ENCODE measurements around the gene VEGFA.

DNA sequence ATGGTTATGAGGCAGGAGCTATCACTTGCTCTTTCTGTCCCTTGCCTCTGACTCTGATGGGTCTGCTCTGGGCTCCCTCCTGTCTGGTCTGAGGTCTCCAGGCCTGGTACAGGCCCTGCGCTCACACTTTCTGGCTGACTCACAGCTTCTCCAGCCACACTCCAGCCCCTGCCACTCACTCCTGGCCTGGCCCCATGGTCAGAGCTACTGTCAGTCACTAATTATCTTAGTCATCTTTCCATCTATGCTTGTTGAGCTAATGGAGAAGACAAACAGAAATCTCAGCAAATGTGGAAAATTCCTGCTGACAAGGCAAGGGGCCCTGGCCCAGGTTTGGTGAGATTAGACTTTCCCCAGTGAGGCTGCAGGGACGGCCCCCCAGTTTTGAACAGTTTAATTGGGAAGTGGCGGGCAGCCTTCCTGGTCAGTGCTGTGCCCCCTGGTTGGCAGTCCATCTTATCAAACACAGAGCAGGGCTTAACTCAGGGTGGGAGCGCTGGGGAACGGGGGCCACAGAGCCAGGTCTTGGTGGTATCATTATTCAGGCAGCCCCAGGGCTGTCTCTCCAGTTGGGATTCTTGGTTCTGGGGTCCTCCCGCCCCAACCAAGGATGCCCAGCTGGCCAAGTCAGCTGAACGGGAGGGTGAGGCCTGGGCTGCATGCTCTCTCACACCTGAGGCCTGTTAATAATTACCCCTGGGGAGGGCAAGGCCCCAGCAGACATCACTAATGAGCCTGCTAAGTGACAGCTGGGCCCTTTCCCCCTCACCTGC is 63.4 kb downstream of the VEGFA start:
- TF ChIP-seq EZH2 (IDR thresholded peaks at IDR 0.05; ENCODE audit: borderline replicate concordance) = no peak
- TF ChIP-seq, protein P1, sequence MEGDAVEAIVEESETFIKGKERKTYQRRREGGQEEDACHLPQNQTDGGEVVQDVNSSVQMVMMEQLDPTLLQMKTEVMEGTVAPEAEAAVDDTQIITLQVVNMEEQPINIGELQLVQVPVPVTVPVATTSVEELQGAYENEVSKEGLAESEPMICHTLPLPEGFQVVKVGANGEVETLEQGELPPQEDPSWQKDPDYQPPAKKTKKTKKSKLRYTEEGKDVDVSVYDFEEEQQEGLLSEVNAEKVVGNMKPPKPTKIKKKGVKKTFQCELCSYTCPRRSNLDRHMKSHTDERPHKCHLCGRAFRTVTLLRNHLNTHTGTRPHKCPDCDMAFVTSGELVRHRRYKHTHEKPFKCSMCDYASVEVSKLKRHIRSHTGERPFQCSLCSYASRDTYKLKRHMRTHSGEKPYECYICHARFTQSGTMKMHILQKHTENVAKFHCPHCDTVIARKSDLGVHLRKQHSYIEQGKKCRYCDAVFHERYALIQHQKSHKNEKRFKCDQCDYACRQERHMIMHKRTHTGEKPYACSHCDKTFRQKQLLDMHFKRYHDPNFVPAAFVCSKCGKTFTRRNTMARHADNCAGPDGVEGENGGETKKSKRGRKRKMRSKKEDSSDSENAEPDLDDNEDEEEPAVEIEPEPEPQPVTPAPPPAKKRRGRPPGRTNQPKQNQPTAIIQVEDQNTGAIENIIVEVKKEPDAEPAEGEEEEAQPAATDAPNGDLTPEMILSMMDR (IDR thresholded peaks at IDR 0.05; ENCODE audit: poor library complexity) = no peak

Measured in hepatocyte (in vitro differentiated cells).